ENCODE data around the gene ADAM10.

DNA sequence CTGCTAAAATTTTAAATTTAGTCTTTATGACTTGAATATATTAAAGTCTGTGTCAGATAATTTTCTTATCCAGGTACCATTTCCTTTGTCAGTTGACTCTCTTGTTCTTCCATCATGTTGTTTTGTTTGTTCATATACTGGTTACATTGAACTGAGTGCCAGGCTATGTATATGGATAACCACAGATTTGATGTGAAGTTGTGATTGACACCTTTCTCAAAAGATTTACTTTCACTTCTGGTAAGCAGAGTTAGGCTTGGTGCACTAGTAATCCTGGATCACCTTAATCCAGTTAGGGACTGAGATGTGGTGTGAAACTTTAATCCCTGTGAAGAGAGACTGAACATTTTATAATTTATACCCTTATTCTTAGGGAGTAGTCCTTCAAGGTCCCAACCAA, 99.4 kb downstream of the ADAM10 start:
- TF ChIP-seq CTCF (IDR thresholded peaks at IDR 0.05) (no peak), POLR2A (IDR thresholded peaks at IDR 0.05) (no peak), POLR2AphosphoS5 (IDR thresholded peaks at IDR 0.05) (no peak)

Measured in stomach (tissue), 4 donors.